ENCODE measurements around the gene CACNG8.

The CACNG8 gene

DNA sequence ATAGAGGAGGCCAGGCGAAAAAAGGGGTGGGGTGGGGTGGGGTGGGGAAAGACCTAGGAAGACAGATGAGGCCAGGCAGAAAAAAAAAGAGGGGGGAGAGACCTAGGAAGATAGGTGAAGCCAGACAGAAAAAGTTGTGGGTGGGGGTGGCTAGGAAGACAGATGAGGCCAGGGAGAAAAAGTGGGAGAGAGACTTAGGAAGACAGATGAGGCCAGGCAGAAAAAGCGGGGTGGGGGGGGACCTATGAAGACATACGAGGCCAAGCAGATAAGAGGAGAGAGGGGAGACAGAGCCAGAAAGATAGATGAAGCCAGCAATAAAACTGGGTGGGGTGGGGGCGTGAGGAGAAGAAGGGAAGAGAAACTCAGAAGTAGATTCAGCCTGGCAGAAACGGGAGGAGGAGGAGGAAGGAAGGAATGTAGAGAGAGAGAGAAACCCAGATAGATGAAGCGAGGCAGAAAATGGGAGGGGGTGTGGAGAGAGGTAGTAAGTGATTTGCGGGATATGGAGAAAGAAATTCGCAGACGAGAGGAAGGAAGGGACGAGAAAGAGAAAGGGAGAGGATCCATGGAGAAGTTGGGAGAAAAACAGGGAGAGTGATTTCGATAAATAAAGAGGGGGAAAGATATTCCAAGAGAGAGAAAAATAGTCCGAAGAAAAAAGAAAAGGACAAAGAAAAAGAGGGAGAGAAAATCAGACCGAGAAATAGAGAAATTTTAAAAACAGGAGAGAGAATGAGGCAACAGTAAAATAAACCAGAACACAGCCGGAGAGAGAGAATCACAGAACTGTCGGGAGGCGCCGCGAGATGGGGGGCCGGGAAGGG lies 16.5 kb downstream of the CACNG8 start:
- Mint-ChIP-seq H3K27me3 (ENCODE audit: low read depth, poor library complexity) (peaks cover 60% of the 10 kb centered on the region), H3K36me3 (ENCODE audit: low read depth) (no peaks in the 10 kb centered on the region), H3K4me3 (peak overlapping the region; percentile 85)

DNA sequence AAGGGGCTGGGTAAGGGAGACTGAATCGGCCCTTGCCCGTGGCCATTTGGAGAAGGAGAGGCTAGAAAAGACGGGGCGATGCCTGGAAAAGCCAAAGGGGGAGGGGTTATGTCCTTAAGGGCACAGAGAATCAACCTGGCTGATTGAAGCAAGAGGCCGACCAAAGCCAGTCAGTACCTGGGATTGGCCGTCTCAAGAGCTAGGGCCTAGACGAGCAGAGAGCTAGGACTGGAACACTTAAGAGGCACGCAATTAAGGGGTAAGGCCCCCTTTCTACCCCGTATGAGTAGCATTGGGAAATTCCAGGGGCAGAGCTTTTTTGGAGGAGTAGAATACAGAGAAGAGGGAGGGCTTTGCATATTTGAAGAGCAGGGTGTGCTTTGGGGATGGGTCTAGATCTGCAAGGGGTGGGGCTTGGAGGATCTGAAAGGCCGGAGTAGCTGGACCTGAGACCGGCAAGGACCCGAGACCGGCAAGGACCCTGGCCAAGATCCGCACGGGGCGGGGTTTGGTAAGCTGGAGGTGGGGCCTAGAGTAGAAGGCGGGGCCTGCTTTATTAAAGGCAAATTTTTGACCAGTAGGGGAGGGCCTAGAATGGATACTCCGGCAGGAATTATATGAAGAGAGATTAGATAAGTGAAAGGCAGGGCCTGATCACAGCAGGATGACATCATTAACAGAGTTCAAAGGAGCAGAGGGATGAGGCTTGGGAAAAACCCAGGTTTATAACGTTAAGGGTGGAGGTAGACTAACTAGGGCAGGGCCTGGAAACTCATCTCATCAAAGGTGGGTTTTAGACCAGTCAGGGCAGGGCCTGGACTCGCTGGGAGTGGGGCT lies 18.0 kb downstream of the CACNG8 start:
- Mint-ChIP-seq H3K36me3 (ENCODE audit: low read depth) (no peaks in the 10 kb centered on the region), H3K4me3 (peak overlapping the region; percentile 85), H3K27ac (peak overlapping the region; percentile 77), H3K9me3 (peaks cover 16% of the 10 kb centered on the region), H3K27me3 (ENCODE audit: low read depth, poor library complexity) (peaks cover 55% of the 10 kb centered on the region), H3K4me1 (peaks cover 29% of the 10 kb centered on the region)
- TF ChIP-seq, protein P1, sequence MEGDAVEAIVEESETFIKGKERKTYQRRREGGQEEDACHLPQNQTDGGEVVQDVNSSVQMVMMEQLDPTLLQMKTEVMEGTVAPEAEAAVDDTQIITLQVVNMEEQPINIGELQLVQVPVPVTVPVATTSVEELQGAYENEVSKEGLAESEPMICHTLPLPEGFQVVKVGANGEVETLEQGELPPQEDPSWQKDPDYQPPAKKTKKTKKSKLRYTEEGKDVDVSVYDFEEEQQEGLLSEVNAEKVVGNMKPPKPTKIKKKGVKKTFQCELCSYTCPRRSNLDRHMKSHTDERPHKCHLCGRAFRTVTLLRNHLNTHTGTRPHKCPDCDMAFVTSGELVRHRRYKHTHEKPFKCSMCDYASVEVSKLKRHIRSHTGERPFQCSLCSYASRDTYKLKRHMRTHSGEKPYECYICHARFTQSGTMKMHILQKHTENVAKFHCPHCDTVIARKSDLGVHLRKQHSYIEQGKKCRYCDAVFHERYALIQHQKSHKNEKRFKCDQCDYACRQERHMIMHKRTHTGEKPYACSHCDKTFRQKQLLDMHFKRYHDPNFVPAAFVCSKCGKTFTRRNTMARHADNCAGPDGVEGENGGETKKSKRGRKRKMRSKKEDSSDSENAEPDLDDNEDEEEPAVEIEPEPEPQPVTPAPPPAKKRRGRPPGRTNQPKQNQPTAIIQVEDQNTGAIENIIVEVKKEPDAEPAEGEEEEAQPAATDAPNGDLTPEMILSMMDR (IDR thresholded peaks at IDR 0.05) = no peak
- DNase-seq = peak; percentile 50

More for the DNA sequence above, 16.5 kb downstream of the CACNG8 start:
- no peak overlapping the region for H3K27ac Mint-ChIP-seq
- H3K9me3 Mint-ChIP-seq = peaks cover 16% of the 10 kb centered on the region
- DNase-seq = no peak
- H3K4me1 Mint-ChIP-seq = peaks cover 29% of the 10 kb centered on the region
- TF ChIP-seq, protein P1 (IDR thresholded peaks at IDR 0.05) = no peak

DNA sequence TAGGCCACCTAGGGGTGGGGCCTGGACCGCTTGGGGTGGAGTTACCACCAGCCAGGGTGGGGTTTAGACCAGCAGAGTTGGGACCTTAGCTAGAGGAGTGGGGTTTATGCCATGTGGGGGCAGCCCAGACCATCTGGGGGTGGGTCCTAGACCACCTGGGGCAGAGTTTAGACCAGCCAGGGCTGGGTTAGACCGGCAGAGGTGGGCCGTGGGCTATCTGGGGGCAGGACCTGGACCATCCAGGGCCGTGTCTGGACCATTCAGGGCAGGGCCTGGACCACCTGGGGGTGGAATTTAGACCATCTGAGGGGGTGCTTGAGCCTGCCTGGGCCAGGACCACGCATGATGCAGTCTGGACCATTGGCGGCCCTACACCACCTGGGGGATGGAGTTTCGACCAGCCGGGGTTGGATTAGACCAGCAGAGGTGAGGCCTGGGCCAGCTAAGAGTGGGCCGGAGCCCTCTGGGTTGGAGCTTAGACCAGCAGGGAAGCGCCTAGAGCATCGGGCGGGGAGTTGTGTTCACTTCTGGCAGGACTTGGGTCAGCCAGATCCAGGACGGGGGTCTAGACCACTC lies 18.7 kb downstream of the CACNG8 start:
- peak overlapping the region; percentile 85 for H3K4me3 Mint-ChIP-seq
- H3K27me3 Mint-ChIP-seq (ENCODE audit: low read depth, poor library complexity) = peaks cover 50% of the 10 kb centered on the region
- peaks cover 16% of the 10 kb centered on the region for H3K9me3 Mint-ChIP-seq
- H3K27ac Mint-ChIP-seq = no peak overlapping the region
- TF ChIP-seq, protein P1 (IDR thresholded peaks at IDR 0.05) = no peak
- no peak for DNase-seq
- H3K4me1 Mint-ChIP-seq = peaks cover 29% of the 10 kb centered on the region
- H3K36me3 Mint-ChIP-seq (ENCODE audit: low read depth) = no peaks in the 10 kb centered on the region

DNA sequence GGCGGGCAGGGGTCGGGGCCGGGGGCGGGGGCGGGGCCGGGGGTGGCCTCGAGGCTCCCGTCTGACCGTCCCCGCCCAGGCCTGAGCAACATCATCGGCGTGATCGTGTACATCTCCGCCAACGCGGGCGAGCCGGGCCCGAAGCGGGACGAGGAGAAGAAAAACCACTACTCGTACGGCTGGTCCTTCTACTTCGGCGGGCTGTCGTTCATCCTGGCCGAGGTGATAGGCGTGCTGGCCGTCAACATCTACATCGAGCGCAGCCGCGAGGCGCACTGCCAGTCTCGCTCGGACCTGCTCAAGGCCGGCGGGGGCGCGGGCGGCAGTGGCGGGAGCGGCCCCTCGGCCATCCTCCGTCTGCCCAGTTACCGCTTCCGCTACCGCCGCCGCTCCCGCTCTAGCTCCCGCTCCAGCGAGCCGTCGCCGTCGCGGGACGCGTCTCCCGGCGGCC lies 19.3 kb downstream of the CACNG8 start:
- TF ChIP-seq, protein P1 (IDR thresholded peaks at IDR 0.05) = no peak
- Mint-ChIP-seq H3K4me1 (peaks cover 29% of the 10 kb centered on the region), H3K36me3 (ENCODE audit: low read depth) (no peaks in the 10 kb centered on the region), H3K9me3 (peaks cover 16% of the 10 kb centered on the region), H3K27me3 (ENCODE audit: low read depth, poor library complexity) (peaks cover 49% of the 10 kb centered on the region), H3K27ac (no peak overlapping the region), H3K4me3 (no peak overlapping the region)
- peak; percentile 47 for DNase-seq

DNA sequence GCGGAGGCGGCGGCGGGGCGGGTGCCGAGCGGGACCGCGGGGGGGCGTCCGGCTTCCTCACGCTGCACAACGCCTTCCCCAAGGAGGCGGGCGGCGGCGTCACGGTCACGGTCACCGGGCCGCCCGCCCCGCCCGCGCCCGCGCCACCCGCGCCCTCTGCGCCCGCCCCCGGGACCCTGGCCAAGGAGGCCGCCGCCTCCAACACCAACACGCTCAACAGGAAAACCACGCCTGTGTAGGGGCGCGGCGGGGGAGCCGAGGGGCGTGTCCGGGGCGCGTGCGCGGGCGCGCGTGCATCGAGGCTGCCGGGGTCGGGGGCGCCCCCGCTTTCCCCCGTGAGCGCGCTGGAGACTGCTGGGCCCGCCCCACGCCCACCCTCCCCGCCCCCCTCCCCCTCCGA lies 19.9 kb downstream of the CACNG8 start:
- Mint-ChIP-seq H3K27ac (no peak overlapping the region), H3K36me3 (ENCODE audit: low read depth) (no peaks in the 10 kb centered on the region), H3K9me3 (peaks cover 15% of the 10 kb centered on the region), H3K4me3 (no peak overlapping the region), H3K27me3 (ENCODE audit: low read depth, poor library complexity) (peaks cover 46% of the 10 kb centered on the region), H3K4me1 (peaks cover 26% of the 10 kb centered on the region)
- DNase-seq = peak; percentile 66
- TF ChIP-seq, protein P1 (IDR thresholded peaks at IDR 0.05) = no peak

All from nephron progenitor cell (in vitro differentiated cells).